Activated T-helper 1 cell treated with Interleukin-2 at 50 U/mL for 16 hours (primary cell): ENCODE measurements around the gene RTN3.
"Not testable (repeated sequence)": the region's sequence is repeated elsewhere in the genome, so short reads cannot be mapped to it uniquely, and the experiment has no call there.

Experiments used
- DNase-seq: peaks from one replicate; pipeline ENCODE4 v3.0.0-alpha.2; 2020; ENCODE audit warnings: low read depth

The RTN3 gene

DNA sequence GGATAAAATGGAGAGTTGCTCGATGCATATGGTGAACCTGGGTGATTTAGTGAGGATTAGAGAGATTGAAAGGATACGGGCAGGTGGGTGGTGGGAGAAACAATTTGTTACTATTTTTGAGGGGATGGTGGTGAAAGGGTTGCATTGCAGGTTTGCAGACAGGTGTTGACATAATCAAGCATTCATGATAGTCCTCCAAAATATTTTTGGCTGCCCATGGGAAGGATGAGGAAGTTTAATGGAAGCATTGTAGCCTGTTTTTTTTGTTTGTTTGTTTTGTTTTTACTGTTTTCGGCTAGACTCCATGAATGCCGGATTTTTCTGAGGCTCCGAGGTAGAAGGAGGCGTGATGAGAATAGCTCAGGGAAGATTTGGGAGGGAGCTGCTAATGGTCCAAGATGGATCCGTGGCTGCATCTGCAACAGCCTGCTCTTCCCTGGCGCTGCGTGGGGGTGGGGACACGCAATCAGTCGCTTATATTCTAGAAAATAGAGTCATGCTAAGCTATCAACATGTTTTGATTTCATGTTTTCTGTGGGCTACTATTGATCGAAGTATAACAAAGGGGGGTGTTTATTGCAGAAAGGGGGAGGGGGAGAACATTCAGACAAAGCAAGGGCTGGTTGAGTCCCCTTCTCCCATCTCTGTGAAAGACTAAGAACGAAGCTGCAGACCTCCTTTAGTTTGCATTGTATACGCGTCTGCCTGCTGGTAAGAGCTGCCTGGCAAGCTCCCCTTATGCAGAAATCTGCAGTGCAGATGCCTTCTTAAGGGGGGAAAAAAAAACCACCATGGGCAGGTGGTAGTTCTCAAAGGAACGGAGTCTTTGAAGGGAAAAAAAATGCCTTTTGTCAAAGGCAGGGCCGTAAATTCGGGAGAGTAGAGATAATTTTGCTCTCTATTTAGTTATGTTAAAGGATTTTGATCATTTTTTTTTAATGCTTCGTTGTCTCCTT is 1.0 kb downstream of the RTN3 start:
- DNase-seq, result no peak

DNA sequence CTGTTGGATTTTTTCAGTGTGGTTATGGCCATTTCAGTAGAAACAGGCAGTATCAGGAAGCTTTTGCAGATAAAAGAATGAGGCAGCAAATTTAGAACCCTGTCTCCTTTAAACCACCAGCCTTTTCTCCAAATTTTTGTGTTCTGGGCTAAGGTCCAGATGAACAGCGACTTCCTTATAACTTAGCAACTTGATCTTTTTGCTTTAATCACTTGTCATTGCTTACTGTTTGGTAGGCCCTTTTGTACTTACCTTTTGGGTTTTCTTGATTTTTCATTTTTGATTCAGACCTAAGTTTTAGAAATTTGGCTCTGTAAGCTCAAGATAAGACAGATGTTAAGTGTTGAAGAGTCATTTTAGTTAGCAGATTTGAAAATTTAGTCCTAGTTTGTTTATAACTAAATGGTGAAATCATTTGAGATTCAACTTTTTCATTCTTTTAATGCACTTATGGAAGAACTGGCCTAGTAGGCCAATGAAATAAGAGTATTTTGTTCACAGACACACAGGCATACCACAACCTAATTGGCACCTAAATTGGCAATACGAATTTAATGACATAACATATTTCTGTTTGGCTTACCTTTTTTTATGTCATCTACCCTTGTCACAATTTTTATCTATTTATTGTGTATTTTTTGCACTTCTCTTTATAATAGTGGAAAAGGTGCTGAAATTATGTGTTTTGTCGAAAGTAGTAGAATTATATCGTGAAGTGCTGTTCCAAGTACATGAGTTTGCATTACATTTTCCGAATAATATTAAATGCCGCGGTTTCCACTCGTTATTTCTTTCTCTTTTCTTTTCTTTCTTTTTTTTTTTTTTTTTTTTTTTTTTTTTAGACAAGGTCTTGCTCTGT is 2.1 kb downstream of the RTN3 start:
- DNase-seq, result no peak

DNA sequence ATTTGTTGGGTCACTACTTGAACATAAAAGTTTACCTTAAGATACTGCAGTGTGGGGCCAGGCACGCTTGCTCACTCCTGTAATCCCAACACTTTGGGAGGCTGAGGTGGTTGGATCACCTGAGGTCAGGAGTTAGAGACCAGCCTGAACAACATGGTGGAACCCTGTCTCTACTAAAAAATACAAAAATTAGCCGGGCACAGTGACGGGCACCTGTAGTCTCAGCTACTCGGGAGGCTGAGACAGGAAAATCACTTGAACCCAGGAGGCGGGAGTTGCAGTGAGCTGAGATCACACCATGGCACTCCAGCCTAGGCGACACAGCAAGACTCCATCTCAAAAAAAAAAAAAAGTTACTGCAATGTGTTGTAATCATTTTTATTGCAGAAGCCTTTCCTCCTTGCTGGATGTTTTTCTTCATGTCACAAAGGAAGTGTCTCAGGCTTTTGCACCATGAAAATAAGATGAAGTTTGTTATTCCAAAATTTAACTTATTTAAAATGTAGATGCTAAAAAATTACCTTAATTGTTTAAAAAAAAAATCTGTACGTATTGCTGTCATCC is 3.9 kb downstream of the RTN3 start:
- not testable (repeated sequence) for DNase-seq

DNA sequence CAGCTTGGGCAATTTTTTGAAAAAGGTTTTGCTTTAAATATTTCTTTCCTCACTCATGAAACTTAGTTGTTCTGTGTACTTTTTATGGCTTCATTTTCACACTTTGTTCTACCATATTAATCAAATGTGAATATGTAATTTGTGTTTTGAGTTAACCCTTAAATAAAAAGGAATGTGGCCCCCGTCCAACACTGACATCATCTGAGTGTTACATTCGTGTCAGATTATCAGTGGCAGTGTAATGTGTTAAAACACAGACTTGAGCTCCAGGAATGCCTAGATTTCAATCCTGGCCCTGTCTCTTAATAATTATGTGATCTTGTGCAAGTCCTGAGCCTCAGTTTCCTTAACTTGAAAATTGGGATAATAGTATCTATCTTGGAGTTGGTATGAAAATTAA is 5.6 kb downstream of the RTN3 start:
- DNase-seq, result no peak

DNA sequence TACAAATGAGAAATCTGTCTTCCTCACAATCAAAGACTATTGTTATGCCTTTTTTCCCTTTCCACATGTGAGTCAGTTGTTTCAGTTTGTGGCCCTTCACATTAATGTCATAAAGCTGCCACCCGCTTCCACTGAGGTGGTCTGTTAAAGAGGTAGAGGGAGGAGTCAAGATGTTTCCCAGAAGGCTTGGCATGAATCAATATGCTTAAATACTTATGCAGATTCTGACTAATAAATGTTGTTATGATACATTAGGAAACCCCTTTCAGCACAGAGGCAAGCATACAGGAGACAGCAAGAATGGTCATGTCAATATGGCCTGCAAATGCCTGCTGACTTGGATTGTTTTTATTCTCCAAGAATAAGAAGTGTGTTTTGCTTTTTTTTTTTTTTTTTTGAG is 6.5 kb downstream of the RTN3 start:
- no peak for DNase-seq

DNA sequence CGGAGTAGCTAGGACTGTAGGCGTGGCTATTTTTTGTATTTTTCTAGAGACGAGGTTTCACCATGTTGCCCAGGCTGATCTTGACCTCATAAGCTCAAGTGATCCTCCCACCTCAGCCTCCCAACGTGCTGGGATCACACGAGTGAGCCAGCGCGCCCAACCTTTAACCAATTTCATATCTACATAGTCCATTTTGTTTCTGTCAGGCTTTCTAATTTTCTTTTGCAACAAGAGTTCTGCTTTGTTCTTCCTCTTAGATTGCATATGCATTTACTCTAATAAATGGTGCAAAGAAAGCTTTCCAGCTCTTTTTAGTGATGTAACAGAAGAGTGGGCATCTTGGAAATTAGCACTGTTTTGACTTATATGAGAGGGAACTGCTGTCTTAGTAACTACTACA is 13.3 kb downstream of the RTN3 start:
- DNase-seq, result no peak

DNA sequence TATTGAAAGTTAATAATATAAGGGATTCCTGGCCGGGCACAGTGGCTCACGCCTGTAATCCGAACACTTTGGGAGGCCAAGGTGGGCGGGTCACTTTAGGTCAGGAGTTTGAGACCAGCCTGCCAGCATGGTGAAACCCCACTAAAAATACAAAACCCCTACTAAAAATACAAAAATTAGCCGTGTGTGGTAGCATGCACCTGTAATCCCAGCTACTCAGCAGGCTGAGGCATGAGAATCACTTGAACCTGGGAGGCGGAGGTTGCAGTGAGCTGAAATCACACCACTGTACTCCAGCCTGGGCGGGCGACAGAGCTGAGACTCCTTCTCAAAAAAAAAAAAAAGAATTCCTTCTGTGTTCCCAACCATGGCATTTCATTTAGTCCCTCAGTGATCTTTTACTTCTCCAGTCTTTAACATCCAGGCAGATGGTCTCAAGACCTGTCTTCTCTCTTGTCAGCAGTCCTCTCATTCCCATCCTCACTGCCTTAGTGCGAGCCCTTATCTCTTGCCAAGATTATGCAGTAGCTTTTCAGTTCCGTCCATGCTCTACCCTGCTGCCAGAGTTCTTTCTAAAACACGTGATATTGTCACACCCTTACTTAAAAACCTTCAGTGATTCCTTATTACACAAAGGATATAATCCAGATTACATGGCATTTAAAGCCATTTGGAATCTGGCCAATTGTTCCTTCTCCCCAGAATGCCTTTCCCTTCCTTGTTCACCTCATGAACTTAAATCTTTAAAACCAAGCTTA is 17.9 kb downstream of the RTN3 start:
- DNase-seq, result no peak

DNA sequence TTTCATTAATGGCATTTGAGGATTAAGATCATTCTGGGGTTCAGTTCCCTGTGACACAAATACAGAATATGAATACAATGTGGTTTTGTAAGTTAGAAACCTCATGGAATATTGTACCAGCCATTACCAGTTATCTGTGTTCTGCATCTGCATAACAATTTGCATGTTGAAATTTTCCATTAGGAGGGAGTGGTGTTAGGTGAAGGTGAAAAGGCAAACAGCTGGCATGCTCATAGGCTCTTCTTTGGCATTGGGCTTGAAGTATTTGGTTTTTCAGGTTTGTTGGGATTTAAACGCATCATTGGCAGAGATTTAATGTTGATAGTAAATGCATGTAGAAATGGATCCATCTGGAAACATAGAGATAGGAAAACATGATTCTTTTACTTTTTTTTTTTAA is 18.6 kb downstream of the RTN3 start:
- DNase-seq, result no peak

DNA sequence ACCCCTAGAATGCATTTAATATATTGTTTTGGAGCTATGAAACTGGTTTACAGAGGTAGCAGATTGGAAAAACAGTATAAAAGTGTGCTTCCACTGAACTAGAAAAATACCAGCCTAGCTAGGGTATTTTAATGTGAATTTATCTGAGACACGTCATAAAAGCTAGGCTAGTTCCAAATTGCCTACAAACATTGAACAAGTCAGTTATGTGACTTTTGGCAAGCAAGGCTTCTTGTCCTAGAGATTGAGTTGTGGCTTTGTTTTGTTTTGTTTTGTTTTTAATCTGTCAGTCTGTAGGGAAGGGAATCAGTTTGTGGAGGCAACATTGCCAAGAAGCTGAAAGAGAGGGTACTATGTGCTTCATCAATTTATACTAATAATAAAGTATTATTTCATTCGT is 24.2 kb downstream of the RTN3 start:
- no peak for DNase-seq

DNA sequence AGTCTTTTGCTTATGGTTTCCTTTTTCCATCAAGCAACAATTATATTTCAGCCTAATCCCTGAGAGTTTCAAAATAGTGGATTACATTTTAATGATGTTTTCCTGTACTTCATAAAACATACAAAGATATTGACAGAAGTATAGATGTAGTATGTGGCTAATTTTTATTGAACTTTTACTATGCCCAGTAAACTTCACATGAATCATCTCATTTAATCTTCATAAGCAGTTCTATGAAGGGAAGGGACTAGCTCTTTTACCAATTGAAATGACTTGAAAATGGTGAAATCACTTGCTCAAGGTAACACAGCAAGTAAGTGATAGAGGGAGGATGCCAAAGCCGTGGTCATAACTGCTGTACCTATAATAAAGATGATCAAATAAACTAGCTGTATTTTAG is 27.5 kb downstream of the RTN3 start:
- DNase-seq, result no peak

DNA sequence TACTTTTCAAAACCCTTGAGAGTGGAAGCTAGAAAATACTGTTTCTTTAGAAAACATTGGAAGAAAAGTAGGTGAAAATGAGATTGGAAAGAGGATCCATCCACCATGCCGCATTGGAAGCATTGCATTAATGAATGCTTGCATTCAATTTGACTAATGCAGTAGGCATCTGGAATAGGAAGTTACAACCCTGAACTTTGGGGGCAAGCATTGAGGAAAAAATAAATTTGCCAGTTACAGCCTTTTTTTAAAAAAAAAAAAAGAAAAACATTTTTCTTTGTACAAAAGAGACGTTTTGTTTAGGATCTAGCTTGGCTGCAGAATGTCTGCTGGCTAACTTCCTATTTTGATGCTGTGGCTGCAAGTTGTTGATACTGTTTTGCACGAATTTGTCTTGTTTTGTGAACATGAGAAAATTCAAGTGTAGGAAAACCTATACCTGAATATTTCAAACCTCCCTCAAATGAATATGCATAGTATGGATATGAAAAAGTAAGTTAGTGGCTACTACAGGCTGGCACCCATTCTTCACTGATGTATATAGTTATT is 28.1 kb downstream of the RTN3 start:
- no peak for DNase-seq

DNA sequence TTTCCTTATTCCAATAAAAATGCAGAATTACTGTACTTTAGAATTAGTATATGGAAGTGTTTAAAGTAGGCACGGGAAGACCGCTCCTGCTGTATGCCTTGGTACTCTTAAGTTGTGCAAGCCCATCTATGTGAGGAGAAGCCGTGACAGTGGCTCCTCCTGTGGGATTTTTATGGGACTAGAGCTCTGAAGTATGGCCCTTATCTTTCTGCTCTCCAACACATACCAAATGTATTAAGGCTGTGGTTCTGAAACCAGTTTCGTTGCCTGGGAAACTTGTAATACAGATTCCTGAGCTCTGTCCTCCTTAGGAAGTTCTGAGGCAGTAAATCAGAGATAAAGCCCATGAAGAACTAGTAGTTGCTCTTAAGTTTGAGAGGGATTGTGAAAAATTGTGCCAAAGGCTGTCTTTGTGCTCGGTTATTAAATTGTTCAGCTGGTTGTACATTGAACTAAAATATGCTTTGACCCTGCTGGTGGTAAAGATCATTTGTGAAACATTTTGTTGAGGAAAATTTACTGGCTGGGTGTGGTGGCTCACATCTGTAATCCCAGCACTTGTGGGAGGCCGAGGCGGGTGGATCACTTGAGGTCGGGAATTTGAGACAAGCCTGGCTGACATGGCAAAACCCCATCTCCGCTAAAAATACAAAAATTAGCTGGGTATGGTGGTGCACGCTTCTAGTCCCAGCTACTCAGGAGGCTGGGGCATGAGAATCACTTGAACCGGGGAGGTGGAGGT is 29.3 kb downstream of the RTN3 start:
- no peak for DNase-seq

DNA sequence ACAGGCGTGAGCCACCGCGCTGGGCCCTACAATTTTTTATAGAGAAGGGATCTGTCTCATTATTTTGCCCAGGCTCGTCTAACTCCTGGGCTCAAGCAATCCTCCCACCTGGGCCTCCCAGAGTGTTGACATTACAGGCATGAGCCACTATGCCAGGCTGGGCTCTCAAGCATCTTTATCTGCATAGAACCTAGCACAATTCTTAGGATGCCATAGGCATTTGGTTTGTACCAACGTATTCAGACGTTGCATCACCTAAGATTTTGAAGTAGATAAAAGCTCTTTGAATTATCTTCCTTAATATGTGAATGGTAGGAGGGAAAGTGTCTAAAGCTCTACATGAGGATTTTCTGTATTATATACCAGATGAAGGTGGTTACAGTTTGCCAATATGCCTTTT is 30.5 kb downstream of the RTN3 start:
- DNase-seq, result no peak

DNA sequence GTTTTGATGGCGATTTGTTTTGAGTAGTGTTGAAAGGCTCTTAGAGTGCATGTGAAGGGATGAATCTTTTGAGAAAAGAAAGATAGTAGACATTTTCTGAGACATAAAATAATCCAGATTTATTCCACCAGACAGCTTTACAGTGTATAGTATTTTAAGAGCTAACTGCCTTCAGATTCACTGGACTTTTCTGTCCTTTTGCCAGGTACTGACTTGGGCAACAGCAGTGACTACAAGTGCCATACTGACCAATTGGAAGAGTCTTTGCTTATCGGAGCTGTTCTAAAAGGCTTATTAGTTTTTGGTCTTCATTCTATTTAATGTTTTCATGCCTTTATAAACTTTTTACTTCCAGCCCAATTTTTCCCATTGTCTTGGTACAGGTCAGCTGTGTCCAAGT is 32.5 kb downstream of the RTN3 start:
- DNase-seq, result no peak

DNA sequence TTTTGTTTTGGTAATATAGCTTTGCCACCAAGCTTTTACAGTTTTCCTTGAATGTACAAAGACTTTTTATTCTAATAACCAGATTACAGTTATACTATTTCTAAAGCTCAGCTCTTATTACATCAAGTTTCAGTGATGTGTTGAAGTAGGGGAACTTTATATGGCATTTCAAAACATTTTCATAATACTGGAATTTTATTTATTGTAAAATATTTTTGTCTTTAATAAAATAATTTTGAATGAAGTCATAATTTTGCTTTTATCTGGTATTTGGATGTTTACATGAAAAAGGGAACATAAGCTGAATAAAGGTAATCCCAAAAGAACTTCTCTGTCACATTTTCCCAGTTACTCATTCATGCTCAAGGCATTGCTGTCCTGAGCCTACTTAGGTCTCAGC is 34.7 kb downstream of the RTN3 start:
- DNase-seq, result no peak

DNA sequence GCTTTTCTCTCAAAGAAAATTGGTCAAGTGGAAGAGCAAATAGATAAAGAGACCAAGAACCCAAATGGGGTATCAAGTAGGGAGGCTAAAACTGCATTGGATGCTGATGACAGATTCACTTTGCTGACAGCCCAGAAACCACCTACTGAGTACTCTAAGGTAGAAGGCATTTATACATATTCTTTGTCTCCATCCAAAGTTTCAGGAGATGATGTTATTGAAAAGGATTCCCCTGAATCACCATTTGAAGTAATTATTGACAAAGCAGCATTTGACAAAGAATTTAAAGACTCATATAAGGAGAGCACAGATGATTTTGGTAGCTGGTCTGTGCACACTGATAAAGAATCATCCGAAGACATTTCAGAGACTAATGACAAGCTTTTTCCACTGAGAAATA is 37.7 kb downstream of the RTN3 start:
- DNase-seq, result no peak

DNA sequence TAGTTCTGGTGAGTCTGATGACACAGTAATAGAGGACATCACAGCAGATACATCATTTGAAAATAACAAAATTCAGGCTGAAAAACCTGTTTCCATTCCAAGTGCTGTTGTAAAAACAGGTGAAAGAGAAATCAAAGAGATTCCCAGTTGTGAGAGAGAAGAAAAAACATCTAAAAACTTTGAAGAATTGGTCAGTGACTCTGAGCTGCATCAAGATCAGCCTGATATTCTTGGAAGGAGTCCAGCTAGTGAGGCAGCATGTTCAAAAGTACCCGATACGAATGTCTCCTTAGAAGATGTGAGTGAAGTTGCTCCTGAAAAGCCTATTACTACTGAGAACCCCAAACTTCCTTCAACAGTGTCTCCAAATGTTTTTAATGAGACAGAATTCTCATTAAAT is 38.7 kb downstream of the RTN3 start:
- no peak for DNase-seq

DNA sequence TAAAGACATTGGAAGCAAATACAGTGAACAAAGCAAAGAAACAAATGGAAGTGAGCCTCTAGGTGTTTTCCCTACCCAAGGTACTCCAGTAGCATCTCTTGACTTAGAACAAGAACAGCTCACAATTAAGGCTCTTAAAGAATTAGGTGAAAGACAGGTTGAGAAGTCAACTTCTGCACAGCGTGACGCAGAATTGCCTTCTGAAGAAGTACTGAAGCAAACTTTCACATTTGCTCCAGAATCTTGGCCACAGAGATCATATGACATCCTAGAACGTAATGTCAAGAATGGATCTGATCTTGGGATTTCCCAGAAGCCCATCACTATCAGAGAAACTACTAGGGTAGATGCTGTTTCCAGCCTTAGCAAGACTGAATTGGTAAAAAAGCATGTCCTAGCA is 39.3 kb downstream of the RTN3 start:
- DNase-seq, result no peak

DNA sequence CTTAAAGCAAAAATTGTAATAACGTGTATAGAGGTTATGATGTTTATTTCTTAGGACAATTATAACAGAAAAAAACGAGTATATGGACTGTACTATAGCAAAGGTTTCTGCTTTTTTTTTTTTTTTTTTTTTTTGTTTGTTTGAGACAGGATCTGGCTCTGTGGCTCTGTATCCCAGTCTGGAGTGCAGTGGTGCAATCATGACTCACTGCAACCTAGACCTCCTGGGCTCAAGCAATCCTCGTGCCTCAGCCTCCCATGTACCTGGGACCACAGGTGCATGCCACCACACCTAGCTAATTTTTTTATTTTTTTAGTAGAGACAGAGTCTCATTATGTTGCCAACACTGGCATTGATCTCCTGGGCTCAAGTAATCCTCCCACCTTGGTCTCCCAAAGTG is 48.0 kb downstream of the RTN3 start:
- DNase-seq, result no peak

DNA sequence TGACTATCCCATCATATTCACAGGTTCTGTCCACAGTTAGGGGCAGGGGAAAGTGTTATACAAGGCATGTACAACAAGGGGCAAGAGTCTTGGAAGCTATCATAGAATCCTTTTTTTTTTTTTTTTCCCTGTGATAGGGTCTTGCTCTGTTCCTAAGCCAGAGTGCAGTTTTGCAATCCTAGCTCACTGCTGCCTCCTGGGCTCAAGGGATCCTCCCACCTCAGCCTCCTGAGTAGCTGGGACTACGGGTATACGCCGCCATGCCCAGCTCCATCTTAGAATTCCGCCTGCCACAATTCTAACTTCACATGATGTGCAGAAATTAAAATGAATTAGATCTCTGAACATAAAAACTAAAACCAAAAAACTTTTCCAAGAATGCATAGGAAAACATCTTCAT is 55.6 kb downstream of the RTN3 start:
- no peak for DNase-seq

DNA sequence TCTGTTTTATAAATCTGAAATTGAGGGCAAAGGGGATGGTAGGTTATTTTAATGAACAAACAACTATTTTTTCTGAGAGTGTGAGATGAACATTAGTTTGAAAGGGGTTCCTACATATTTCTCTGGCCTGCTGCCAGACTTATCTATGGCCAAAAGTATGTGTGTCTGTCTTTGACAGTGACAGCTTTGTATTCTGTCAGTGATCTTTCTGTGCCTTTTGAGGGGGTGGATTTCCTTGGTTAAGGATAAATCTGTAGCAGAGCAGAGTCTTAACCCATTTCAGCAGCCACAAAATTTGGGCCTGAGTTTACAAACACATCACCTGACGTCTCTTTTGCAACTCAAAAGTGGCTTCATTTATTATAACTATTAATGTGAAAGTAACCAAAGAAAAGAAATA is 56.4 kb downstream of the RTN3 start:
- no peak for DNase-seq
